Measurements from ENCODE around the gene SDK1. TPM values are rescaled to one million over a fixed set of nuclear protein-coding genes. Genes with fewer than 3 reads are reported as not detected.
"Not testable (repeated sequence)": the region's sequence is repeated elsewhere in the genome, so short reads cannot be mapped to it uniquely, and the experiment has no call there.

Gene SDK1
- total RNA-seq, 1 donor from 2014 or later, result 37.6 TPM

DNA sequence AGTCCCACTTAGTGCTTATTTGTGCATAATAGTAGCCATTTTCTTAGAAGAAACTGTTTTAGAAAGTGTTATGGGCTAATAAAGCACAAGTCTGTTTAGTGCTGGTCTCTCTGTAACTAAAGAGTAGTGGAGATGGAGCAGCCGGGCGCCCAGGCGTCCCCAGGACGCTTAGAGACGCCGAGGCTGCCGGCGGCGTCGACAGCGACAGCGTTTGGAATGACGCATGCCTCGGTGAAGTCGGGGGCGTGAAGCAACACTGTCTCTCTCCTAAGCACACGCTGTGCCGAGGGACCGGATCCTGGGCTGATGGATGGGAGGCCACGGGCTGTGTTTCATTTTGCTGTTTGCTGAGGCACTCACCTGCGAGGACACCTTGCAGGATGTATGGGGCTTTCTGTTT is 792.4 kb downstream of the SDK1 start:
- no peak for DNase-seq (ENCODE audit: low spot score, unreplicated experiment)
- no peaks in the 10 kb centered on the region for H3K4me1 Mint-ChIP-seq (ENCODE audit: low read depth)
- no peaks in the 10 kb centered on the region for H3K27me3 Mint-ChIP-seq
- H3K4me3 Mint-ChIP-seq (ENCODE audit: low read depth), result no peak overlapping the region
- peaks cover 17% of the 10 kb centered on the region for H3K9me3 Mint-ChIP-seq (ENCODE audit: low read depth)
- peaks cover 22% of the 10 kb centered on the region for H3K36me3 Mint-ChIP-seq (ENCODE audit: insufficient read depth)
- TF ChIP-seq, protein P1, sequence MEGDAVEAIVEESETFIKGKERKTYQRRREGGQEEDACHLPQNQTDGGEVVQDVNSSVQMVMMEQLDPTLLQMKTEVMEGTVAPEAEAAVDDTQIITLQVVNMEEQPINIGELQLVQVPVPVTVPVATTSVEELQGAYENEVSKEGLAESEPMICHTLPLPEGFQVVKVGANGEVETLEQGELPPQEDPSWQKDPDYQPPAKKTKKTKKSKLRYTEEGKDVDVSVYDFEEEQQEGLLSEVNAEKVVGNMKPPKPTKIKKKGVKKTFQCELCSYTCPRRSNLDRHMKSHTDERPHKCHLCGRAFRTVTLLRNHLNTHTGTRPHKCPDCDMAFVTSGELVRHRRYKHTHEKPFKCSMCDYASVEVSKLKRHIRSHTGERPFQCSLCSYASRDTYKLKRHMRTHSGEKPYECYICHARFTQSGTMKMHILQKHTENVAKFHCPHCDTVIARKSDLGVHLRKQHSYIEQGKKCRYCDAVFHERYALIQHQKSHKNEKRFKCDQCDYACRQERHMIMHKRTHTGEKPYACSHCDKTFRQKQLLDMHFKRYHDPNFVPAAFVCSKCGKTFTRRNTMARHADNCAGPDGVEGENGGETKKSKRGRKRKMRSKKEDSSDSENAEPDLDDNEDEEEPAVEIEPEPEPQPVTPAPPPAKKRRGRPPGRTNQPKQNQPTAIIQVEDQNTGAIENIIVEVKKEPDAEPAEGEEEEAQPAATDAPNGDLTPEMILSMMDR (IDR thresholded peaks at IDR 0.05; ENCODE audit: unreplicated experiment), result no peak
- no peak overlapping the region for H3K27ac Mint-ChIP-seq

DNA sequence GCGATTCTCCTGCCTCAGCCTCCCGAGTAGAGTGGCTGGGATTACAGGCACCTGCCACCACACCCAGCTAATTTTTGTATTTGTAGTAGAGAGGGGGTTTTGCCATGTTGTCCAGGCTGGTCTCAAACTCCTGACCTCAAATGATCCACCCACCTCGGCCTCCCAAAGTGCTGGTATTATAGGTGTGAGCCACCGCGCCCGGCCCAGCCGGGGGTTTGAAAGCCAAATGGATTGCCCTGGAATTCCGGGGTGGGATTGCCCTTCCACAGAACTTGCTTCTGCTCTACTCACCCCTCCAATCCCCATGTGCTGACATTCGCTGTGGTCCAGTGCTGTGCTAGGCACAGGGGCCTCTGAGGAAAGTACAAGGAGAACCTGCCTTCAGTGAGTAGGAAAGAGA is 793.1 kb downstream of the SDK1 start:
- peaks cover 20% of the 10 kb centered on the region for H3K36me3 Mint-ChIP-seq (ENCODE audit: insufficient read depth)
- not testable (repeated sequence) for H3K27me3 Mint-ChIP-seq; H3K4me1 Mint-ChIP-seq (ENCODE audit: low read depth); DNase-seq (ENCODE audit: low spot score, unreplicated experiment); H3K27ac Mint-ChIP-seq; H3K4me3 Mint-ChIP-seq (ENCODE audit: low read depth)
- H3K9me3 Mint-ChIP-seq (ENCODE audit: low read depth), result peaks cover 15% of the 10 kb centered on the region

DNA sequence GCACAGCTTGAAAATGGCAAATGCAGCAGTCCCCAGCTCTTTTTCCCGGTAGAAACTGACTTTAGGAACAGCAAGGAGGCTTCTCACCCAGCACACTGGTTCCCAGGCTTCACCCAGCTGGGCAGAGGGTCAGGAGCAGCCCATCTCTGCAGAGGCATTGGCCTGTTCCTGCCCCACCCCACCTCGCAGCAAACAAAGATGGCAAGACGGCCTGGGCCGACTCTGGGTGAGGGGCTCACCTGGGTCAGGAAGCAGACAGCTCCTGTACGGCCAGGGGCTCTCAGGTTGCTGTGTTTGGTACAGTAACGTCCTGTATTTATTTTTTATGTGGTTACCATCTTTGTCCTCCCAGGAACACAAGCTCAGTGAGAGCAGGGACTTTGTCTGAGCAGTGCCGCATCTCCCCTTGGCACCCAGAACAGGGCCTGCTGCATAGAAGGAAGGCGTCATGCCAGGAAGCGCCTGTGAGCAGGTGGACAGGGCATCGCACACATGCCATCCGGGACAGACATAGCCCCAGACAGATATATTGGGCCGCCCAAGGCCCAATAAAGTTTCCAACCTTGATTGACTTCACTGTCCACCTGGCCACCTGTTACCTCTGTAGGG is 796.1 kb downstream of the SDK1 start:
- Mint-ChIP-seq H3K4me1 (ENCODE audit: low read depth) (no peaks in the 10 kb centered on the region), H3K36me3 (ENCODE audit: insufficient read depth) (no peaks in the 10 kb centered on the region), H3K27me3 (no peaks in the 10 kb centered on the region), H3K9me3 (ENCODE audit: low read depth) (no peaks in the 10 kb centered on the region), H3K27ac (no peak overlapping the region), H3K4me3 (ENCODE audit: low read depth) (no peak overlapping the region)
- DNase-seq (ENCODE audit: low spot score, unreplicated experiment), result no peak
- TF ChIP-seq, protein P1 (IDR thresholded peaks at IDR 0.05; ENCODE audit: unreplicated experiment), result no peak

DNA sequence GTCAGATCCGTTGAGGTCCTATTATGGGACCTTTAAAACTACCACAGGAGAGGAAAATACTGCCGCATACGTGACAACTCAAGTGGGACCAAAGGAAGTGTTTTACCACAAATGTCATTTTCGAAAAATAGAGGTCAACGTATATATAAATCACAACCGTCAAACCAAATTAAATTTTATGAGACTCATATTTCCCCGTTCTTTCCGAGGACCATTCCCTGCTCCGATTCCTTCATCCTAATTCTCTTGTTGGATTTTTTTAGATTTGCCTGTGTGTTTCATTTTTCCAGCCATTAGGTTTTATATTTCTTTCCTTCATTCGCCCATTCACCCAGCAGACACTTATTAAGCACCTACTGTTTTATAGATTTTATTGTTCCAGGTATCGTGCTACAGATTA is 797.1 kb downstream of the SDK1 start:
- Mint-ChIP-seq H3K27me3 (no peaks in the 10 kb centered on the region), H3K27ac (no peak overlapping the region), H3K36me3 (ENCODE audit: insufficient read depth) (no peaks in the 10 kb centered on the region), H3K4me1 (ENCODE audit: low read depth) (no peaks in the 10 kb centered on the region), H3K9me3 (ENCODE audit: low read depth) (no peaks in the 10 kb centered on the region), H3K4me3 (ENCODE audit: low read depth) (no peak overlapping the region)
- no peak for DNase-seq (ENCODE audit: low spot score, unreplicated experiment)
- TF ChIP-seq, protein P1 (IDR thresholded peaks at IDR 0.05; ENCODE audit: unreplicated experiment), result no peak

DNA sequence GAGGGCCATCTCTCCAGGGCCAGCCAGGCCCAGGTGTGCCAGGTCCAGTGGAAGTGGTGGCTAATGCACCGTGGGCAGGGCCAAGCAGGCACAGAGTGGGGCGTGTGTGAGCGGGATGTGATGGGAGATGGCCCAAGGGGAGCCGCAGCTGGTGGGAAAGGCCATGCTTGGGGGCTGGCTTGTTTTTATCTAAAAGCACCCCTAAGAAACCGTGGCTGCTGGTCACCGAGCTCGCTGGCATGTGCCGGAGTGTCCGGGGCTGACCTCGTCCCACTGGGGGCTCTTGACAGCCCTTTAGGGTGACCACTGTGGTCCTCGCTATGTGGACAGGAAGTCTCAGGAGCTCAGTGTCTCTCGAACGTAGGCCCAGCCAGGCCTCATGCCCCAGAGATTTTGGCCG is 798.6 kb downstream of the SDK1 start:
- Mint-ChIP-seq H3K36me3 (ENCODE audit: insufficient read depth) (no peaks in the 10 kb centered on the region), H3K4me3 (ENCODE audit: low read depth) (no peak overlapping the region), H3K27me3 (no peaks in the 10 kb centered on the region), H3K4me1 (ENCODE audit: low read depth) (no peaks in the 10 kb centered on the region), H3K27ac (no peak overlapping the region), H3K9me3 (ENCODE audit: low read depth) (no peaks in the 10 kb centered on the region)
- TF ChIP-seq, protein P1 (IDR thresholded peaks at IDR 0.05; ENCODE audit: unreplicated experiment), result no peak
- DNase-seq (ENCODE audit: low spot score, unreplicated experiment), result no peak

DNA sequence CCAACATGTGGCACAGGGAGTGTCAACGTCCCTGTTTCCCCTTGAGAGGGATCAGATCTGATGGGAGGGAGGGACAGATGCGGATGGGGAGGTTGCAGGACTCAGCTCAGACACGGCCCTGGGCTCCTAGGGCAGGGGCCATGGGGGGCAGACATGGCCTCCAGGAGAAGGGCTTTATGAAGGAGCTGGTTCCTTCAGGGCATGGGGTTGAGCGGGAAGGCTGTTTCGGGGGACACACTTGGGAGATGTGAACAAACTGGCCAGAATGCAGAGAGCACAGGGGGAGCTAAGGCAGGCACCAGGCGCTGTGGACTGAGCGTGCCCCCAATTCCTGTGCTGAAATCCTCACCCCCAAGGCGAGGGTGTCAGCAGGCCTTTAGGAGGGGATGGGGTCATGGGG is 799.1 kb downstream of the SDK1 start:
- H3K4me1 Mint-ChIP-seq (ENCODE audit: low read depth), result no peaks in the 10 kb centered on the region
- H3K36me3 Mint-ChIP-seq (ENCODE audit: insufficient read depth), result no peaks in the 10 kb centered on the region
- no peak for DNase-seq (ENCODE audit: low spot score, unreplicated experiment)
- H3K27ac Mint-ChIP-seq, result no peak overlapping the region
- H3K9me3 Mint-ChIP-seq (ENCODE audit: low read depth), result no peaks in the 10 kb centered on the region
- TF ChIP-seq, protein P1 (IDR thresholded peaks at IDR 0.05; ENCODE audit: unreplicated experiment), result no peak
- H3K27me3 Mint-ChIP-seq, result no peaks in the 10 kb centered on the region
- H3K4me3 Mint-ChIP-seq (ENCODE audit: low read depth), result no peak overlapping the region
